GM21367 (cell line): ENCODE measurements around the gene MFAP3L.
A peak's percentile ranks its signal among the peaks of the same experiment; 100 is the strongest.
"Not testable (repeated sequence)": the region's sequence is repeated elsewhere in the genome, so short reads cannot be mapped to it uniquely, and the experiment has no call there.

Experiments used
- ATAC-seq: cut with Tn5 transposase; IDR thresholded peaks from one replicate; pipeline ENCODE4 v1.9.1; 2021; ENCODE audit not compliant: unreplicated experiment

The MFAP3L gene

GRCh38 chr4:170026253-170027021, at the start of gene MFAP3L:
Gene MFAP3L (minus strand): TSS chr4:170026395. CDS start chr4:170005877, 20,518 bp downstream.
- ATAC-seq: peak; percentile 78

GRCh38 chr4:170071196-170071595, 45.0 kb upstream of the MFAP3L start:
- no peak for ATAC-seq

DNA sequence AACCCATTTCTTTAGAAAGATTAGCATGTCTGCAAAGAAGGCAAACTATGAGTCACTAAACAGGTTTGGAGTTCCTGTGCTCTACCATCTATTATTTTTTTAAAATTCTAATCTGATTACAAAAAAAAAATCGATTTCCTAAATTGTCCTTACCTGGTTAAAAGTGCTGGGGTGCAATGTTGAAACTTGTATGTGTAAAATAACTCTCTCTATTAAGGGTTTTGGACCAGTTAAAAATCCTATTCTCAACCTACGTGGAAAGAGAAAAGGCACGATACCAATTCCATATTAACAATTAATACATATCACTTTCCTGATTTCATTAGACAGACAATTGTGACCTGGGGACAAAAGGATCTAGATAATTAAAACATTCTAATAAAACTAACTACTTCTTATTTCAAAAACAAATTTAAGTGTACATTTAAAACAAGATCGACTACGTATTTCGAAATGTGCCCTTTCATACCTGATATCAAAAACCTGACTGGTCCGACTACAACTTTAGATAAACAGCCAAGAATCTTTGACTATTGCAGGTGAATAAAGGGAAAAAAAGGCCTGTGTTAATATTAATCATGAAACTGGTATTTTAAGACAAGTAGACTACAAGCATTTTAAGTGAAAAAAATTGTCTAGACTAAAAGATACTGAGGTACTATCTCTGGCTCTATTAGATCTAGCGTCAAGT, 42.4 kb upstream of the MFAP3L start:
- no peak for ATAC-seq

DNA sequence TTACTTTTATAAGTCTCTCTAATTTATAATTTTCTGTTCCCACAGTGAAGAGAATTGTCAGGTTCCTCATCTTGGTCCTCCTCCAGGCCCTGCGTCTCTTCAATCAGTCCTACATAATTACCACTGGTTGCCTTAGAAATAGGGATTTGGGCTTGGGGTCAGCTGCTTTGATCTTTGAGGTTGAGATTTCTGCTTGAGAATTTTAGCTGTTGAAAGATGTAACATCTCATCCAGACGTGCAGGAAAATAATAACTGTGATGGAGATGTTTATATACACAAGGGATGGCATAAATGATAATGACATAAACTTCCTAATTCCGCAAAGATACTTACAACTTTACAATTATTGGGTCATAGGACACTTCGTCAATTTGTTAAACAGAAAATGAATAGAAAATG, 33.2 kb upstream of the MFAP3L start:
- ATAC-seq: no peak

DNA sequence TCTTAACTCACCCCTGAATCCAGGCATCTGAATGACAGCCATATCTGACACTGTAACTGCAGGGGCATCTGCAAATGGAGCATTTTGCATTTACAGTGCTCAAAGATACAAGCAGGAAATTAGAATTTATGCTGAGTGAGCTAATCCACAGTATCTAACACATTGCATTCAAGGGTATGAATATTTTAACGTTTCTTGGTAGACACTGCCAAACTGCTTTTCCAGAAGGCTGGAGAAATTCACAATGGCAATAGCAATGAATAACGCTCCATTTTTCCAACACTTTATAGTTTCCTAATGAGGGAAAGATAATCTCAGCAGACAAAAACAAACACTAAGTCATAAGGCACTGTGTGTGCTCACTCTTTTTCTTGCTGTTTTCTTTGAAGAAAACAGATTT, 32.6 kb upstream of the MFAP3L start:
- no peak for ATAC-seq

DNA sequence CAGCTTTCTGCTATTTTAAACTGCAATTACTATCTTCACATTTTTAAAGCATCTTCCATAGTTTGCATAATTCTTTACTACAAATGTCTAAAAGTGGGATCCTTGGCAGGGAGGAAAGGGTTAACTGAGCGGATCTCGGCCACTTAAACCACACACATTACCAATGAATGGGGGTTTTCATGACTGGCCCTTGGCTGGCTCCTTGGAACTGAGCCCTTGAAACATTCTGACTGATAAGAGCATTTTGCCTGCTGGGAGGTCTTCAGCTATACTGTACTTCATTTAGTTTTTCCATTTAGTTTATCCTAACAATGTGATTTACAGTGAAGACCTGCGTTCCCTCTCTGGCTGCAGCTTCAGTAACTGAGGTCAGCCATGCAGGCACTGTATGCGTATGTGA, 31.7 kb upstream of the MFAP3L start:
- no peak for ATAC-seq

GRCh38 chr4:170052919-170053318, 26.7 kb upstream of the MFAP3L start:
- no peak for ATAC-seq

DNA sequence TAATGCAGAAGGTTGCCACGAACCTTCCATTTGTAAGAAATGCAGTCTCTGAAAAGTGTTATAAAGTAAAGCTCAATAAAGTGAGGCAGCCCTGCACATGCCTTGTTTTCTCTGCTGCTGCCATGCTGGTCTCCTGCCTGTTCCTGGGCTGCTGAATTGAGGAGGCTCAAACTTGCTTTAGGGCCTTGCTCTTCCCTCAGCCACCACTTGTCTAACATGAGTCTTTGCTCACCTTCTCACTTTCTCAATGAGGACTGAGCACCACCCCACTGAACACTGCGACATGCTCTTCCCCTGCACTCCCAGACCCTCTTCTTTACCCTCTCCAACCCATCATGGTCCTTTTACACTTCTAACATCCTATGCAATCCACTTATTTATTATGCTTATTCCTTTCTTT, 25.2 kb upstream of the MFAP3L start:
- ATAC-seq: no peak

GRCh38 chr4:170049766-170050165, 23.6 kb upstream of the MFAP3L start:
- ATAC-seq: no peak

- no peak for ATAC-seq
Observed at GRCh38 chr4:170047771-170048354, 21.7 kb upstream of the MFAP3L start.

GRCh38 chr4:170046156-170046555, 20.0 kb upstream of the MFAP3L start:
- ATAC-seq: not testable (repeated sequence)

- no peak for ATAC-seq
Observed at GRCh38 chr4:170040031-170040680, 14.0 kb upstream of the MFAP3L start.

GRCh38 chr4:170038769-170039168, 12.6 kb upstream of the MFAP3L start:
- ATAC-seq: no peak

- ATAC-seq: no peak
Observed at GRCh38 chr4:170038232-170038631, 12.0 kb upstream of the MFAP3L start.

DNA sequence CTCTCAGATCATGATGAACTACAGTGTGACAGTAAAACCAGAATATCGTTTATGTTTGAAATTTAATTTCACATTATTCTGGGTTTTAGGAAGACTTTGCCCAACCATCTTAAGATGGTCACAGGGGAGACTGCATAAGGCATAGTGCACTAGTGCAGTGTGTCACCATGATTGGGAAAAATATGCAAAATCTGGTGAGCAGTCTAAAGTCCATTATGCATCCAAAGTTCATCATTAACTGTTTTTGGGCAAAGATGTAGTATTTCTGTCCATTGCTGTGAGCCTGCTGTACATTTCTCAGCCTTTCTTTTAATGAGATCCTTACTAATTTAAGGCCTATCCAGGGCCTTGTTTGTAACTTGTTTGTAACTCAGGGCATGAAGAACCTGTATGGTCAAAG, 11.3 kb upstream of the MFAP3L start:
- no peak for ATAC-seq

DNA sequence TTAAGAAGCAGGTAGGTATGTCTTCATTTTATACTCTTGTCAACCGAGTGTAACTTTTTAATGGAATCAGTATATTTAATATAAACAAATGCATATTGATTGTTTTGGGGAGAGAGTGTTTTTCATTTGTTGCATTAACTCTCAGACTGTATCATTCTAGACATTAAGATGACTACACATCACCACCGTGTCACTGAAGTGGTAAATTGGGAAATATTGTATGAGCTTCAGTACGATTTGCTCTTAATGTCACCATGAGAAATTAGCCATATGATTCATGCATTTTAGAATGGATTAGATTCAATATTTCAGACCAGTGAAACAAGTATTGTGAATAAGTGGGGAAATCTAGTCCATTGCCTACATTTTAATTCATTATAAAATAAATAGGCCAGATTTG, 9.7 kb upstream of the MFAP3L start:
- no peak for ATAC-seq

- no peak for ATAC-seq
Observed at GRCh38 chr4:170035231-170035630, 9.0 kb upstream of the MFAP3L start.

DNA sequence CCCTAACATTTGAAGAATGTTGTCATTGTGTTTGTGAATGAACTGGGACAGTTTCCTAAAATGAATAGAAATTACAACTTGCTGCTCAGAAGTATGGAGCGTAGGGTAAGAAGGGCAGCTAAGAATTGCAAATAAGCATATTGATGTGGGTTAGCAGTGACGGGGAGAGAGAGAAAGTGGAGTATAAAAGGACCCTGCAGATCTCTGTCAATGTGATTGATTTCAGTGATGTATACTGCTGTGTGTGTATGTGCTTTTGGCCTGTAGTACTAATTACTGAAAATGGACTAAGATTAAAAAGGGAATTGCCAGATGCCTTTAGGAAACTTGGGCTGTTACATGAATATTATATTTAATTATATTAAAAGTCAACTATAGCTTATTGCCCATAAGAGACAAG, 7.8 kb upstream of the MFAP3L start:
- no peak for ATAC-seq

- ATAC-seq: no peak
Observed at GRCh38 chr4:170030121-170030520, 3.9 kb upstream of the MFAP3L start.

DNA sequence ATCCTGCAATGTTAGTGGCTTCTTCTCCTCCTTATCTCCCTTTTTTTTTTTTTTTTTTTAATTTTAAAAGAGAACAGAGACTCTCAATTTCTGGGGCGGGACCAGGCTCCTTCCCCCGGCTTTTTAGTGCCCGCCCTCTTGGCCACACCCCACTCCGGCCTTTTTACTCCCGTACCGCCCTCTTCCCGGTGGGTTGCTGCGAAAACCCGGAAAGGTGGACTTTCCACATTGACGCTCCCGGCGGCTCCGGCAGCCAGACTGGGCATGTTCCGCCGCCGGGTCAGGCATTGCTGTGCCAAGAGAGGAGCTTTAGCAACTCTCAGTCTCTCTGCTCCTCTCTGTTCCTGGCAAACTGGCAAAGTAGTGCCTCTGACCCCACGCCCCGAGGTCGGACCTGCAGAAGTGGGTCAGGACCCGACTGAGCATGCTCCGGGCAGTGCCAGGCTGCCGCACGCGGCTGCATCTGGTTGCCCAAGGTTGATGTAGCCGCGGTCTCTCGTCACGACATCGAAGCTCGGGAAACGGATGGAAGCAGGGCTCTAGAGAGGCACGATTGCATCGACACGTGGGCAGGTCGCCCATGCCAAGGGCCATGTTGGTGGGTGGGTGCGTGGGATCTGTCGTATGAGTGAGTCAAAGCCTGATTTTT, 1.1 kb upstream of the MFAP3L start:
- peak; percentile 72 for ATAC-seq
